ENCODE data around the gene GGTLC1. TPM values are rescaled to one million over a fixed set of nuclear protein-coding genes. Genes with fewer than 3 reads are reported as not detected.

GGTLC1 gene
- total RNA-seq, 1 experiment from 2014 or later = not detected

DNA sequence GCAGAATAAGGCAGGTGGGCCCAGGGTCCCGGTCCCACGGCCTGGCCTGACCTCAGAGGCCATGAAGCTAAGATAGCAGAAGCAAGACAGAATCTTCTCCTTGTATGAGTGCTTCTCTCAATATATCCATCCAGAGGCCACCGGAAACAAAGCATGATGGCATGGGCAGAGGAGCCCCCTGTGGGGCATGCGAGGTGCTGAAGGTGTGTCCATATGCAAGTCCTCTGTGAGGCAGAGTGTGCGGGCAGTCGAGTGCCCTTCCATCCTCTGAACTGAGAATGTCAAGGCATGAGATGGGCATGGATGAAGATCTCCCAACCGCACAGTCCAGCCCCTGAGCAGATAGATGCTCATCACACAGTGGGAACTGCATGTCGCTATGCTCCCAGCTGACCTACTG lies 9.8 kb upstream of the GGTLC1 start:
- Histone ChIP-seq H3K9me3 (ENCODE audit: control insufficient read depth in 1 of 2, insufficient read depth in 1 of 2, low read depth in 1 of 2, low read length in 2 of 2) (no peaks in the 10 kb centered on the region), H3K27me3 (ENCODE audit: insufficient read depth, low read length) (no peaks in the 10 kb centered on the region), H3K79me2 (ENCODE audit: insufficient read depth, low read length) (no peaks in the 10 kb centered on the region), H3K9me2 (ENCODE audit: insufficient read depth) (no peaks in the 10 kb centered on the region), H3K9ac (ENCODE audit: low read length) (no peak overlapping the region), H3K4me2 (ENCODE audit: low read length) (no peak overlapping the region), H3K4me3 (replicated peaks in 1 of 2; ENCODE audit: low read depth in 1 of 2, low read length in 2 of 2) (no peak overlapping the region), H2AFZ (ENCODE audit: low read depth, low read length, poor library complexity, severe bottlenecking) (no peak overlapping the region), H3K27ac (ENCODE audit: low read depth, low read length) (no peak overlapping the region), H3K4me1 (ENCODE audit: control insufficient read depth in 1 of 2, insufficient read depth in 2 of 2, low read length in 2 of 2) (no peaks in the 10 kb centered on the region), H4K20me1 (ENCODE audit: insufficient read depth) (no peaks in the 10 kb centered on the region), H3K36me3 (ENCODE audit: control insufficient read depth in 1 of 2, insufficient read depth in 2 of 2, low read length in 2 of 2) (no peaks in the 10 kb centered on the region)
- intact Hi-C loops (cut with micrococcal nuclease) = loop anchor here (5.0 to 10.0 kb wide), 3 partner anchors 61 to 214 kb away; no protein-coding TSS in a partner anchor
- no peak for TF ChIP-seq TCF7L2 (IDR thresholded peaks at IDR 0.05; ENCODE audit: borderline replicate concordance, extremely low read depth, insufficient read depth, insufficient read length)
- TF ChIP-seq CTCF (IDR thresholded peaks at IDR 0.05 in 2 of 3, conservative IDR thresholded peaks at IDR 0.05 in 1 of 3; ENCODE audit: borderline replicate concordance in 1 of 3, insufficient read depth in 1 of 3, low read depth in 2 of 3, low read length in 2 of 3) = 0 out of 6 replicates have a peak, but pooled peaks of 1 of the 3 experiments have one; percentile 3
- RAD21 ChIA-PET (ENCODE audit: low non-redundant PET in 1 of 2, low total read pairs in 2 of 2, uncharacterized antibody in 2 of 2, unreplicated experiment in 2 of 2) = no interaction called here
- no peak for DNase-seq (ENCODE audit: low read depth, low spot score)
- CTCF ChIA-PET = no interaction called here
- no peak for ATAC-seq
- no TSS peak for BruUV-seq (replicated peaks)
- POLR2A ChIA-PET = no interaction called here

DNA sequence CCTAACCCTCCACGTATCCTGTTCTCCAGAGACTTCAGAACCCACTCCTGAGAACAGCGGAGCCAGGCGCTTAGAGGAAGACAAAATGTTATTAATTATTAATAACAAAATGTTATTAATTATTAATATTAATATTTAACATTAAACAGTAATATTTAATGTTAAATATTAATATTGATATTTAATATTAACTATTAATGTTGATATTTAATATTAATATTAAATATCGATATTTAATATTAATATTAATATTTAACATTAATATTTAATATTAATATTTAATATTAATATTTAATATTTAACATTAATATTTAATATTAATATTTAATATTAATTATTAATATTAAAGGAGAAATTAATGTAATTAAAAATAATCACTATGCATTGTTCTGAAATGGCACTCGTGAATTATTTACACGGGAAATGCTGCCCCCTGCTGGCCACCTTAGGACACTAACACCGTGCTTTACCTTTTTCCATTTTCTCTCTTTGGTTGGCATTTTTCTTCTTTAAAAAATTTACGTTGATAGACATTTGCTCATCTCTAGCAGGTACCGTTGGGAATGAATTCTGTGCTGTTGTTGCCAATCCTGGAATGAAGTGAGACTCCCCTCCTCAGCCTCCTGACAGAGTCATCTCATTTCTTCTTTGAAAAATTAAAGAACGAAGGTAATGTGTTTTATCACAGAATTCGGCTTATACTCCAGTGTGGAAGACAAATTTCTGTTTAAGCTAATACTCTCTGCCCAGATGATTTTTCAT lies 7.5 kb upstream of the GGTLC1 start:
- H3K36me3 ChIP-seq (ENCODE audit: control insufficient read depth in 1 of 2, insufficient read depth in 2 of 2, low read length in 2 of 2) = no peaks in the 10 kb centered on the region
- no peak overlapping the region for H3K27ac ChIP-seq (ENCODE audit: low read depth, low read length)
- TF ChIP-seq CTCF (IDR thresholded peaks at IDR 0.05 in 2 of 3, conservative IDR thresholded peaks at IDR 0.05 in 1 of 3; ENCODE audit: borderline replicate concordance in 1 of 3, insufficient read depth in 1 of 3, low read depth in 2 of 3, low read length in 2 of 3) (peak; percentile 33 to 63 (median 59); a peak in 5 of 6 replicates), EZH2 (IDR thresholded peaks at IDR 0.05) (no peak), TCF7L2 (IDR thresholded peaks at IDR 0.05; ENCODE audit: borderline replicate concordance, extremely low read depth, insufficient read depth, insufficient read length) (no peak), ZFX (IDR thresholded peaks at IDR 0.05) (no peak), EZH2phosphoT487 (IDR thresholded peaks at IDR 0.05; ENCODE audit: borderline replicate concordance) (no peak), SP1 (IDR thresholded peaks at IDR 0.05; ENCODE audit: low read depth) (no peak), ELF1 (IDR thresholded peaks at IDR 0.05; ENCODE audit: borderline replicate concordance, low read depth) (no peak), ATF3 (IDR thresholded peaks at IDR 0.05) (no peak), SIN3A (IDR thresholded peaks at IDR 0.05; ENCODE audit: low read depth) (no peak), RAD21 (IDR thresholded peaks at IDR 0.05; ENCODE audit: low read depth) (peak; percentile 45), CBX3 (IDR thresholded peaks at IDR 0.05; ENCODE audit: low read depth) (no peak), FOSL1 (IDR thresholded peaks at IDR 0.05; ENCODE audit: low read depth) (no peak)
- ChIA-PET POLR2A (no interaction called here), CTCF (interaction anchor here (1.5 kb wide), 1 partner anchor 59 kb away, joined by 4 read pairs; no protein-coding TSS in a partner anchor), RAD21 (ENCODE audit: low non-redundant PET in 1 of 2, low total read pairs in 2 of 2, uncharacterized antibody in 2 of 2, unreplicated experiment in 2 of 2) (no interaction called here)
- no peak overlapping the region for H3K4me3 ChIP-seq (replicated peaks in 1 of 2; ENCODE audit: low read depth in 1 of 2, low read length in 2 of 2)
- BruUV-seq (replicated peaks) = no TSS peak
- H3K27me3 ChIP-seq (ENCODE audit: insufficient read depth, low read length) = no peaks in the 10 kb centered on the region
- H3K79me2 ChIP-seq (ENCODE audit: insufficient read depth, low read length) = no peaks in the 10 kb centered on the region
- intact Hi-C loops (cut with micrococcal nuclease) = loop anchor here (2.0 to 10.0 kb wide), 4 partner anchors 59 to 327 kb away; no protein-coding TSS in a partner anchor
- H2AFZ ChIP-seq (ENCODE audit: low read depth, low read length, poor library complexity, severe bottlenecking) = no peak overlapping the region
- no peak overlapping the region for H3K4me2 ChIP-seq (ENCODE audit: low read length)
- H3K9me2 ChIP-seq (ENCODE audit: insufficient read depth) = no peaks in the 10 kb centered on the region
- no peak overlapping the region for H3K9ac ChIP-seq (ENCODE audit: low read length)
- DNase-seq (ENCODE audit: low read depth, low spot score) (peak; percentile 7), ATAC-seq (no peak)
- H3K4me1 ChIP-seq (ENCODE audit: control insufficient read depth in 1 of 2, insufficient read depth in 2 of 2, low read length in 2 of 2) = no peaks in the 10 kb centered on the region
- H3K9me3 ChIP-seq (ENCODE audit: control insufficient read depth in 1 of 2, insufficient read depth in 1 of 2, low read depth in 1 of 2, low read length in 2 of 2) = no peaks in the 10 kb centered on the region
- H4K20me1 ChIP-seq (ENCODE audit: insufficient read depth) = no peaks in the 10 kb centered on the region
